Left ventricle myocardium inferior (tissue), 1 donor: Measurements from ENCODE around the gene HBA1. TPM values are rescaled to one million over a fixed set of nuclear protein-coding genes. Genes with fewer than 3 reads are reported as not detected.
"Not testable (repeated sequence)": the region's sequence is repeated elsewhere in the genome, so short reads cannot be mapped to it uniquely, and the experiment has no call there.

Experiments
- DNase-seq: peaks from one replicate; pipeline ENCODE4 v3.0.0-alpha.2; 2020
- H3K27ac ChIP-seq: fragments of 200-600 bp; replicated peaks from 2 replicates; pipeline ENCODE4 v1.8.0; 2021
- H3K27me3 ChIP-seq: fragments of 200-600 bp; 2 replicates; pipeline ENCODE4 v1.8.0; 2021; ENCODE audit warnings: low read depth
- H3K36me3 ChIP-seq: fragments of 200-600 bp; 2 replicates; pipeline ENCODE4 v1.8.0; 2021
- H3K4me1 ChIP-seq: fragments of 200-600 bp; 2 replicates; pipeline ENCODE4 v1.8.0; 2021
- H3K4me3 ChIP-seq: fragments of 200-600 bp; 2 replicates; pipeline ENCODE4 v1.8.0; 2021; ENCODE audit warnings: mild to moderate bottlenecking, moderate library complexity
- H3K9me3 ChIP-seq: fragments of 200-600 bp; replicated peaks from 2 replicates; pipeline ENCODE4 v1.8.0; 2021
- intact Hi-C: fragments of 100-400 bp; cut with micrococcal nuclease; formaldehyde crosslinking; loops from one replicate; pipeline ENCODE4 v1.11.0; 2022
- total RNA-seq: library from RNA; stranded (reverse); fragmentation: NEBNext Ultra II Directional; extraction: Animal tissue kit (Norgen Biotek cat#: 25700); gene quantifications from one replicate; pipeline ENCODE4 v1.2.1, GENCODE V29; 2021
- TF ChIP-seq, protein P1 (sequence below): fragments of 200-600 bp; IDR thresholded peaks from 2 replicates; pipeline ENCODE4 v1.8.0; 2021; ENCODE audit warnings: antibody characterized with exemption, mild to moderate bottlenecking, borderline replicate concordance
- donor health status: DM: no; HTN: yes; CAD: no; lungs with severe emphysema.

The HBA1 gene
- total RNA-seq, 1 donor from 2014 or later, result 78.7 TPM

DNA sequence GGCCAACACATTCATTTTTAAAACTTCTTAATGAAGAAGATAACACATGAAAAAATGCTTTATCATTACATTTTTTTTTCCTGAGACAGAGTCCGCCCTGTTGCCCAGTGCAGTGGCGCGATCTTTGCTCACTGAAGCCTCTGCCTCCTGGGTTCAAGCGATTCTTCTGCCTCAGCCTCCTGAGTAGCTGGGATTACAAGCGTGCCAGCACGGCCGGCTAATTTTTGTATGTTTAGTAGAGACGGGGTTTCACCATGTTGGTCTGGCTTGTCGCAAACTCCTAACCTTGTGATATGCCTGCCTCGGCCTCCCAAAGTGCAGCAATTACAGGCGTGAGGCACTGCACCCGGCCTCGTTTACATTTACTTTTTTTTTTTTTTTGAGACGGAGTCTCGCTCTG, 17.0 kb downstream of the HBA1 start:
- Histone ChIP-seq H3K27ac (no peak overlapping the region), H3K4me3 (no peak overlapping the region), H3K36me3 (peaks cover 100% of the 10 kb centered on the region), H3K27me3 (no peaks in the 10 kb centered on the region), H3K4me1 (no peaks in the 10 kb centered on the region), H3K9me3 (no peaks in the 10 kb centered on the region)
- no peak for DNase-seq
- TF ChIP-seq, protein P1, sequence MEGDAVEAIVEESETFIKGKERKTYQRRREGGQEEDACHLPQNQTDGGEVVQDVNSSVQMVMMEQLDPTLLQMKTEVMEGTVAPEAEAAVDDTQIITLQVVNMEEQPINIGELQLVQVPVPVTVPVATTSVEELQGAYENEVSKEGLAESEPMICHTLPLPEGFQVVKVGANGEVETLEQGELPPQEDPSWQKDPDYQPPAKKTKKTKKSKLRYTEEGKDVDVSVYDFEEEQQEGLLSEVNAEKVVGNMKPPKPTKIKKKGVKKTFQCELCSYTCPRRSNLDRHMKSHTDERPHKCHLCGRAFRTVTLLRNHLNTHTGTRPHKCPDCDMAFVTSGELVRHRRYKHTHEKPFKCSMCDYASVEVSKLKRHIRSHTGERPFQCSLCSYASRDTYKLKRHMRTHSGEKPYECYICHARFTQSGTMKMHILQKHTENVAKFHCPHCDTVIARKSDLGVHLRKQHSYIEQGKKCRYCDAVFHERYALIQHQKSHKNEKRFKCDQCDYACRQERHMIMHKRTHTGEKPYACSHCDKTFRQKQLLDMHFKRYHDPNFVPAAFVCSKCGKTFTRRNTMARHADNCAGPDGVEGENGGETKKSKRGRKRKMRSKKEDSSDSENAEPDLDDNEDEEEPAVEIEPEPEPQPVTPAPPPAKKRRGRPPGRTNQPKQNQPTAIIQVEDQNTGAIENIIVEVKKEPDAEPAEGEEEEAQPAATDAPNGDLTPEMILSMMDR, result no peak
- intact Hi-C loops, result no loop called here

DNA sequence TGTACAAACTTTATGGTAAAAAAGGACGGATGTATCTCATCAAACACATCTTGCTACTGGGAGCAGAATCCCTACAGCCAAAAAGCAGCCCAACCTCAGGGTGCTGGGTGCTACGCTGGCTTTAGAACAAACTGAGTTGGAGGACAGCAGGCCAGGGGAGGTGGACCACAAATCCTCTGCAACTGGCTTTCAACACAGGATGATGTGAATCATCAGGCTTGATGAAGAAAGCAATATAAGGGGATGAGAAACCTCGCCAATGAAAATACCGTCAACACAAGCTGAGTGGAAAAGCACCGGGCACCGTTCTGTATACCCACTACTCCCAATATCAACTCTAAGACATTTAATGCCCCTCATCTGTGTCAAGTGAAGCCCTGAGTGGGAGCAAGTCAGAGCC, 18.0 kb downstream of the HBA1 start:
- Histone ChIP-seq H3K9me3 (no peaks in the 10 kb centered on the region), H3K4me3 (no peak overlapping the region), H3K36me3 (peaks cover 100% of the 10 kb centered on the region), H3K27me3 (no peaks in the 10 kb centered on the region), H3K27ac (no peak overlapping the region), H3K4me1 (no peaks in the 10 kb centered on the region)
- no peak for DNase-seq
- TF ChIP-seq, protein P1, result no peak
- intact Hi-C loops, result no loop called here

DNA sequence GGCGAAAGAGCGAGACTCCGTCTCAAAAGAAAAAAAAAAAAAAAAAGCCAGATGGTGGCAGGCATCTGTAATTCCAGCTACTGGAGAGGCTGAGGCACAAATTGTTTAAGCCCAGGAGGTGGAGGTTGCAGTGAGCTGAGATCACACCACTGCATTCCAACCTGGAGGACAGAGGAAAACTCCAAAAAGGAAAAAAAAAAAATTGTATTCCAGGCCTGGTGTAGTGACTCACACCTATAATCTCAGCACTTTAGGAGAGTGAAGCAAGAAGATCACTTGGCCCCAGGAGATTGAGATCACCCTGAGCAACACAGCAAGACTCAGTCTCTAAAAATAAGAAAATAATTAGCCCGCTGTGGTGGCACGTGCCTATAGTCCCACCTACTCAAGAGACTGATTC, 23.9 kb downstream of the HBA1 start:
- H3K4me3 ChIP-seq, result no peak overlapping the region
- peaks cover 99% of the 10 kb centered on the region for H3K36me3 ChIP-seq
- no peaks in the 10 kb centered on the region for H3K4me1 ChIP-seq
- no peak overlapping the region for H3K27ac ChIP-seq
- intact Hi-C loops, result no loop called here
- TF ChIP-seq, protein P1, result no peak
- H3K9me3 ChIP-seq, result no peaks in the 10 kb centered on the region
- no peaks in the 10 kb centered on the region for H3K27me3 ChIP-seq
- DNase-seq, result no peak

DNA sequence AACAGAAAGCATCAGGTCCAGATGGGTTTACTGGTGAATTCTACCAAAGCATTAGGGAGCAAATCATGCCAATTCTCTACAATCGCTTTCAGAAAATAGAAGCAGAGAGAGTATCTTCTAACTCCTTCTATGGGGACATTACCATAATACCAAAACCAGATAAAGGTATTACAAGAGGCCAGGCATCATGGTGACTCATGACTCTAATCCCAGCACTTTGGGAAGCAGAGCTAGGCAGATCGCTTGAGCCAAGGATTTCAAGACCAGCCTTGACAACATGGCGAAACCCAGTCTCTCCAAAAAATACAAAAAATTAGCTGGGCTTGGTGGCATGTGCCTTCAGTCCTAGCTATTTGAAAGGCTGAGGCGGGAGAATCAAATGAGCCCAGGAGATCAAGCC, 26.8 kb downstream of the HBA1 start:
- Histone ChIP-seq H3K27ac (no peak overlapping the region), H3K4me1 (no peaks in the 10 kb centered on the region), H3K36me3 (peaks cover 99% of the 10 kb centered on the region), H3K9me3 (no peaks in the 10 kb centered on the region), H3K4me3 (no peak overlapping the region), H3K27me3 (no peaks in the 10 kb centered on the region)
- intact Hi-C loops, result no loop called here
- no peak for DNase-seq
- TF ChIP-seq, protein P1, result no peak

DNA sequence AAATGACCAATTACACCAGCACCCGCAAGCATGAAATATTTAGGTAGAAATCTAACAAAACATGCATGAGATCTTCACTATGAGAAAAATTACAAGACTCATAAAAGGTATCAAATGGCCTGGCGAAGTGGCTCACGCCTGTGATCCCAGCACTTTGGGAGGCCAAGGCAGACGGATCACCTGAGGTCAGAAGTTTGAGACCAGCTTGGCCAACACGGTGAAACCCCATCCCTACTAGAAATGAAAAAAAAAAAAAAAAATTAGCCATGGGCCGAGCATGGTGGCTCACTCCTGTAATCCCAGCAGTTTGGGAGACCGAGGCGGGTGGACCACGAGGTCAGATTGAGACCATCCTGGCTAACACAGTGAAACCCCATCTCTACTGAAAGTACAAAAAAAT, 27.6 kb downstream of the HBA1 start:
- peaks cover 94% of the 10 kb centered on the region for H3K36me3 ChIP-seq
- H3K27ac ChIP-seq, H3K4me1 ChIP-seq, H3K27me3 ChIP-seq, H3K9me3 ChIP-seq, DNase-seq, intact Hi-C loops, H3K4me3 ChIP-seq: not testable (repeated sequence)

DNA sequence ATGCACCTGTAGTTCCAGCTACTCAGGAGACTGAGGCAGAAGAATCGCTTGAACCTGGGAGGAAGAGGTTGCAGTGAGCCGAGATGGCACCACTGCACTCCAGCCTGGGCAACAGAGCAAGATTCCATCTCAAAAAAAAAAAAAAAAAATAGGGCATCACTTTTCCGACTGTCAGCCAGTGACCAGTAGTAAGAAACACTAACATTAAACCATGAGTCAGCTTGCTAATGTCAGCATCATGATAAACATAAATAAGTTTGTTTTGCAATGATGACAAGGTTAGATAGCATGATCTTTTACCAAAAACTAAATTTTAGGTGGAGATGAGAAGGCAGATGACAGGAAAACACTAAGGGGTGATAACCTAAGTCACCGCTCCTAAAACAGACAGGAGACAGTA, 32.9 kb downstream of the HBA1 start:
- H3K9me3 ChIP-seq, intact Hi-C loops, H3K4me3 ChIP-seq, H3K27me3 ChIP-seq, H3K27ac ChIP-seq, DNase-seq: not testable (repeated sequence)
- H3K36me3 ChIP-seq, result peaks cover 83% of the 10 kb centered on the region
- H3K4me1 ChIP-seq, result peaks cover 24% of the 10 kb centered on the region

DNA sequence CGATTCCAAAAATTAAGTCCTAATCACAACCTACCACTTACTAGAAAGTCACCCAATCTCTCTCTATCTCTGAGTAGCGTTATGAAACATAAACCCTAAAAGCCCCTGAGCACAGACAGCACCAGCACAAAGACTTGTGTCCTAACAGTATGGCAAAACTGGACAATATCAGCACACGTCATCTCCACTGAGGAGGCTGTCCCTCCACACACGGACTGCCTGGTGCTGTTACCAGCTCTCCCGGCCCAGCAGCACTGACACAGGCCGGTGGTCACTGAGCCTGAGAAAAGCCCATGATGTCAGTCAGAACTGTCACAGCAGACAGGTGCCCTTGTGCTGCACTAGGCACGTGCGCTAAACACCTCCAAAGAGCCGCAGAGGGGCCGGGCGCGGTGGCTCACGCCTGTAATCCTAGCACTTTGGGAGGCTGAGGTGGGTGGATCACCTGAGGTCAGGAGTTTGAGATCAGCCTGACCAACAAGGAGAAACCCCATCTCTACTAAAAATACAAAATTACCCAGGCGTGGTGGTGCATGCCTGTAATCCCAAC, 35.2 kb downstream of the HBA1 start:
- Histone ChIP-seq H3K27ac (peak overlapping the region; percentile 16), H3K4me1 (peaks cover 24% of the 10 kb centered on the region), H3K36me3 (peaks cover 82% of the 10 kb centered on the region)
- H3K9me3 ChIP-seq, H3K4me3 ChIP-seq, H3K27me3 ChIP-seq, DNase-seq, intact Hi-C loops: not testable (repeated sequence)
